PC-3 (cell line): ENCODE measurements around the gene NLRP3. TPM values are rescaled to one million over a fixed set of nuclear protein-coding genes. Genes with fewer than 3 reads are reported as not detected.

ENCODE experiments used
- ATAC-seq: fragments of 200-7000 bp; cut with Tn5 transposase; 2 replicates; pipeline ENCODE4 v1.9.1; 2020; ENCODE audit warnings: mild to moderate bottlenecking, moderate library complexity
- BruUV-seq: library from RNA; stranded (reverse); fragments of 400-500 nt; replicated peaks from 2 replicates; lab custom pipeline; 2021; lab: Mats Ljungman, UMichigan
- CTCF ChIA-PET: fragments of 300-600 bp; sonication (Branson Sonifier 250); formaldehyde crosslinking; loops from one replicate; lab custom pipeline; 2022; ENCODE audit warnings: antibody characterized with exemption; lab: Charles Lee
- POLR2A ChIA-PET: fragments of 300-600 bp; sonication (Branson Sonifier 250); formaldehyde crosslinking; loops from one replicate; lab custom pipeline; 2022; ENCODE audit warnings: antibody characterized with exemption; ENCODE audit not compliant: unreplicated experiment; lab: Charles Lee
- DNase-seq: peaks from one replicate; pipeline ENCODE4 v3.0.0-alpha.2; 2015
- H2AFZ ChIP-seq: fragments of 300-600 bp; sonication (generic); 2 replicates; pipeline ENCODE4 v1.6.0; 2016; ENCODE audit warnings: antibody characterized with exemption, low read length
- H3F3A ChIP-seq: fragments of 300-600 bp; sonication (generic); one replicate; pipeline ENCODE4 v1.6.0; 2017; ENCODE audit warnings: antibody characterized with exemption, low read length, control low read depth, mild to moderate bottlenecking; ENCODE audit not compliant: unreplicated experiment
- H3K27ac ChIP-seq: fragments of 300-600 bp; sonication (generic); 2 replicates; pipeline ENCODE4 v1.5.1; 2016; ENCODE audit warnings: mild to moderate bottlenecking, low read length
- H3K27me3 ChIP-seq: fragments of 300-600 bp; sonication (generic); 2 replicates; pipeline ENCODE4 v1.6.1; 2016; ENCODE audit warnings: low read length, mixed read lengths
- H3K36me3 ChIP-seq: fragments of 300-600 bp; sonication (generic); 2 replicates; pipeline ENCODE4 v1.6.1; 2016; ENCODE audit warnings: low read depth, mixed run types, low read length, mixed read lengths
- H3K4me1 ChIP-seq: fragments of 300-600 bp; sonication (generic); 2 replicates; pipeline ENCODE4 v1.5.1; 2016; ENCODE audit warnings: low read length; ENCODE audit not compliant: insufficient read depth
- H3K4me2 ChIP-seq: fragments of 300-600 bp; sonication (generic); 2 replicates; pipeline ENCODE4 v1.6.0; 2016; ENCODE audit warnings: low read length
- H3K4me3 ChIP-seq: fragments of 300-600 bp; sonication (generic); 2 replicates; pipeline ENCODE4 v1.5.1; 2016; ENCODE audit warnings: mild to moderate bottlenecking, low read length, mixed read lengths
- H3K79me2 ChIP-seq: fragments of 300-600 bp; sonication (generic); 2 replicates; pipeline ENCODE4 v1.6.1; 2017; ENCODE audit warnings: low read length, mixed read lengths
- H3K9ac ChIP-seq: fragments of 300-600 bp; sonication (generic); 2 replicates; pipeline ENCODE4 v1.6.0; 2016; ENCODE audit warnings: mild to moderate bottlenecking, low read length
- H3K9me2 ChIP-seq: fragments of 300-600 bp; sonication (generic); replicated peaks from 2 replicates; pipeline ENCODE4 v1.6.1; 2016; ENCODE audit warnings: mixed run types, low read length, mixed read lengths
- H3K9me3 ChIP-seq: fragments of 300-600 bp; sonication (generic); 2 replicates; pipeline ENCODE4 v1.6.1; 2016; ENCODE audit warnings: low read length, mixed read lengths
- H4K20me1 ChIP-seq: fragments of 300-600 bp; sonication (generic); 2 replicates; pipeline ENCODE4 v1.6.1; 2016; ENCODE audit warnings: low read length, mixed read lengths
- EZH2 ChIP-seq: fragments of 300-600 bp; sonication (generic); IDR thresholded peaks from one replicate; pipeline ENCODE4 v1.6.1; 2017; ENCODE audit warnings: antibody characterized with exemption, mild to moderate bottlenecking, low read length; ENCODE audit not compliant: unreplicated experiment
- EZH2phosphoT487 ChIP-seq: fragments of 300-600 bp; sonication (generic); IDR thresholded peaks from 2 replicates; pipeline ENCODE4 v1.6.1; 2018; ENCODE audit warnings: mild to moderate bottlenecking, antibody characterized with exemption, low read length, borderline replicate concordance
- intact Hi-C: fragments of 100-400 bp; cut with micrococcal nuclease; formaldehyde crosslinking; loops from 2 replicates; pipeline ENCODE4 v1.9.0; 2023
- total RNA-seq: library from RNA; depleted of rRNA; stranded (reverse); fragments of >200 nt; gene quantifications from 2 replicates; pipeline ENCODE4 v1.2.3, GENCODE V29; 2014
- TF ChIP-seq, protein P1 (sequence below): fragments of 300-600 bp; sonication (generic); conservative IDR thresholded peaks from 2 replicates; pipeline ENCODE4 v1.5.1; 2017; ENCODE audit warnings: antibody characterized with exemption, low read depth, mild to moderate bottlenecking, low read length

Gene NLRP3
- total RNA-seq, 1 experiment from 2014 or later: 0.40 TPM

DNA sequence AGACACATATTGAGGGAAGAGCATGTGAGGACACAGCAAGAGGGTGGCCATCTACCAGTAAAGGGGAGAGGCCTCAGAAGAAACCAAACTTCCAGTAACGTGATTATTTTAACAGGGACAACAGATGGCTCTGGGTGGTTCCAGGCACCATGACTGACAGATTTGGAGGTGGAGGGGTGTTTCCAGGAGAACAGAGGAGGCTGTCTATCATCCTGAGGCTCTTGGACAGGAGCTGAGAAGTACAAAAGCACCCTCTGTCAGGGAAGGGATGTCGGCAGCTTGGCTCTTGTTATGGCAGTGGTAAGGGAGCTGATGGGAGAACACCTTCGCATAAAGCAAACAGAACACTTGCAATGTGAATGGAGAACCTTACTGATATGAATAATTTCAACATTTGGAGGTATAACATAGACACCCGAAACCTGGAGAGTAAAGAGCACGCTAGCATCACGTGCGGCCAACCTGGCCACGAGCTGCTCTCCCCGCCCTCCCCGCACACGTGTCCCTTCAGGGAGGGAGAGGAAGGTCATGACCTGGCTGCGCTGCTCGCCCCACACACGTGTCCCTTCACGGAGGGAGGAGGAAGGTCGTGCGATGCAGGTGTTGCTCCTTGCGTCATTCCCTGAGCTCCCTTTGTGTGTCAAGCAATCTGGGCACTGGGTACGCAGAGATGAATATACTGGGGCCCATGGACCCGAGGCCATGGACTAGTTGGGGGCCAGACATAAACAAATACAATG, 37.5 kb upstream of the NLRP3 start:
- H3K27ac ChIP-seq: no peak overlapping the region
- intact Hi-C loops: no loop called here
- peaks cover 5% of the 10 kb centered on the region; the same call in 1 of the 2 replicates for H3K4me1 ChIP-seq
- H3K4me3 ChIP-seq: no peak overlapping the region
- BruUV-seq: no TSS peak
- DNase-seq: no peak
- H2AFZ ChIP-seq: no peak overlapping the region
- H3F3A ChIP-seq: no peaks in the 10 kb centered on the region
- no peaks in the 10 kb centered on the region for H4K20me1 ChIP-seq
- no peak overlapping the region for H3K4me2 ChIP-seq
- no peaks in the 10 kb centered on the region for H3K36me3 ChIP-seq
- CTCF ChIA-PET: no interaction called here
- no peaks in the 10 kb centered on the region for H3K79me2 ChIP-seq
- TF ChIP-seq, protein P1, sequence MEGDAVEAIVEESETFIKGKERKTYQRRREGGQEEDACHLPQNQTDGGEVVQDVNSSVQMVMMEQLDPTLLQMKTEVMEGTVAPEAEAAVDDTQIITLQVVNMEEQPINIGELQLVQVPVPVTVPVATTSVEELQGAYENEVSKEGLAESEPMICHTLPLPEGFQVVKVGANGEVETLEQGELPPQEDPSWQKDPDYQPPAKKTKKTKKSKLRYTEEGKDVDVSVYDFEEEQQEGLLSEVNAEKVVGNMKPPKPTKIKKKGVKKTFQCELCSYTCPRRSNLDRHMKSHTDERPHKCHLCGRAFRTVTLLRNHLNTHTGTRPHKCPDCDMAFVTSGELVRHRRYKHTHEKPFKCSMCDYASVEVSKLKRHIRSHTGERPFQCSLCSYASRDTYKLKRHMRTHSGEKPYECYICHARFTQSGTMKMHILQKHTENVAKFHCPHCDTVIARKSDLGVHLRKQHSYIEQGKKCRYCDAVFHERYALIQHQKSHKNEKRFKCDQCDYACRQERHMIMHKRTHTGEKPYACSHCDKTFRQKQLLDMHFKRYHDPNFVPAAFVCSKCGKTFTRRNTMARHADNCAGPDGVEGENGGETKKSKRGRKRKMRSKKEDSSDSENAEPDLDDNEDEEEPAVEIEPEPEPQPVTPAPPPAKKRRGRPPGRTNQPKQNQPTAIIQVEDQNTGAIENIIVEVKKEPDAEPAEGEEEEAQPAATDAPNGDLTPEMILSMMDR: no peak
- TF ChIP-seq EZH2 (no peak), EZH2phosphoT487 (no peak)
- POLR2A ChIA-PET: no interaction called here
- no peaks in the 10 kb centered on the region for H3K9me2 ChIP-seq
- no peak overlapping the region for H3K9ac ChIP-seq
- no peaks in the 10 kb centered on the region for H3K9me3 ChIP-seq
- H3K27me3 ChIP-seq: no peaks in the 10 kb centered on the region
- ATAC-seq: no peak

DNA sequence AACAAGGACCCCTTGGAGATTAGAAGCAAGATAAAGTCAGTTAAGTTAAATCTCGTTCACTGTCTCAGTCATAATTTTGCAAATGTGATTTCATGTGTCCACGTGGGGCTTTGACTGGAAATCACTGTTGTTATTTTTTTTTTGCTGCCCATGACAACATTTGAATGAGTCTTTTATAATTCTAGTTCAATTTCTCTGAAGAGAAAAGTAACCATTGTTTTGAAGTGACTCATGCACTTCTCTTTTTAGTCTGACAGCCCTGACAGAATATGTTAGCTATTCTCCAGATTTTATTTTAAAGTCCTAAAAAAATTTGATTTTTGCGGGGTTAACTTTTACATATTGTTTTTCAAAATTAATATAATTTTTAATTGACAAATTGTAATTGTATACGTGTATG, 30.7 kb upstream of the NLRP3 start:
- peak overlapping the region; percentile 58 for H2AFZ ChIP-seq
- no peak overlapping the region for H3K9ac ChIP-seq
- ATAC-seq (peak; percentile 18), DNase-seq (peak; percentile 77)
- CTCF ChIA-PET: interaction anchor here (1.0 kb wide), 1 partner anchor 13 kb away, joined by 3 read pairs; no protein-coding TSS in a partner anchor
- POLR2A ChIA-PET: no interaction called here
- no peaks in the 10 kb centered on the region for H3F3A ChIP-seq
- no peaks in the 10 kb centered on the region for H3K9me3 ChIP-seq
- no peaks in the 10 kb centered on the region for H3K36me3 ChIP-seq
- no peaks in the 10 kb centered on the region for H3K27me3 ChIP-seq
- no peaks in the 10 kb centered on the region for H4K20me1 ChIP-seq
- H3K27ac ChIP-seq: 0 out of 2 replicates have a peak overlapping the region, but pooled peaks have one; percentile 5
- no peak for TF ChIP-seq EZH2phosphoT487
- TF ChIP-seq EZH2: no peak
- TF ChIP-seq, protein P1: no peak
- peaks cover 27% of the 10 kb centered on the region for H3K4me1 ChIP-seq
- no peaks in the 10 kb centered on the region for H3K9me2 ChIP-seq
- H3K4me2 ChIP-seq: 0 out of 2 replicates have a peak overlapping the region, but pooled peaks have one; percentile 11
- H3K4me3 ChIP-seq: no peak overlapping the region
- intact Hi-C loops: no loop called here
- no peaks in the 10 kb centered on the region for H3K79me2 ChIP-seq
- no TSS peak for BruUV-seq

DNA sequence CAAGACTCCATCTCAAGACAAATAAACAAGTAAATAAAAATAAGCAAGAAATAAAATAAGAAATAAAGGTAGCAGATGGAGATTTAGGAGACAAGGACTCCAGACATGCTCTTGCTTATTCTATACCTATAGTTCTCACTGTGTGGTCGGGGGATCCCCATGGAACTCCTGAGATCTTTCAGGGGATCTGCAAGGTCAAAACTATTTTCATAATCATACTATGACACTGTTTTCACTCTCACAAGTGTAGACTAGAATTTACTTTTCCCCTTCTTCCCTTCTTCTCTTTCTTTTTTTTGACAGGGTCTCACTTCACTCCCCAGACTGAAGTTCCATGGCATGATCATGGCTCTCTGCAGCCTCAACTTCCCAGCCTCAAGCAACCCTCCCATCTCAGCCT, 29.8 kb upstream of the NLRP3 start:
- H3K79me2 ChIP-seq: no peaks in the 10 kb centered on the region
- no peak overlapping the region for H3K4me3 ChIP-seq
- H3K27me3 ChIP-seq: no peaks in the 10 kb centered on the region
- no peaks in the 10 kb centered on the region for H3K36me3 ChIP-seq
- ChIA-PET CTCF (interaction anchor here (0.7 kb wide), 2 partner anchors 14 to 16 kb away, joined by 3 to 4 read pairs; no protein-coding TSS in a partner anchor), POLR2A (no interaction called here)
- H4K20me1 ChIP-seq: no peaks in the 10 kb centered on the region
- intact Hi-C loops: no loop called here
- peak overlapping the region; percentile 30 for H3K4me2 ChIP-seq
- H3K9me3 ChIP-seq: no peaks in the 10 kb centered on the region
- H3K9me2 ChIP-seq: no peaks in the 10 kb centered on the region
- H2AFZ ChIP-seq: no peak overlapping the region
- DNase-seq: no peak
- H3K4me1 ChIP-seq: peaks cover 31% of the 10 kb centered on the region
- no peaks in the 10 kb centered on the region for H3F3A ChIP-seq
- BruUV-seq: no TSS peak
- no peak for ATAC-seq
- no peak for TF ChIP-seq EZH2phosphoT487
- TF ChIP-seq EZH2: no peak
- no peak overlapping the region for H3K27ac ChIP-seq
- no peak overlapping the region for H3K9ac ChIP-seq
